SIG-M5 (cell line): Measurements from ENCODE around the gene VRK3.

ENCODE experiments used
- DNase-seq: peaks from one replicate; lab custom pipeline; 2025; lab: John Stamatoyannopoulos, UW

VRK3 gene

GRCh38 chr19:49930483-49931011, 94.6 kb downstream of the VRK3 start:
- no peak for DNase-seq

GRCh38 chr19:49929611-49930482, 95.3 kb downstream of the VRK3 start:
- DNase-seq: peak; percentile 61

- no peak for DNase-seq
Measured at GRCh38 chr19:49929121-49929610, 96.0 kb downstream of the VRK3 start, which contains the start of the genes ATF5 and NUP62. Gene ATF5, plus strand, starts transcription at chr19:49929205. Its CDS starts 1,646 bp downstream, at chr19:49930851. Gene NUP62, minus strand, starts transcription at chr19:49929504. Its CDS starts 19,697 bp downstream, at chr19:49909807.

- DNase-seq: no peak
Measured at GRCh38 chr19:49927526-49928264, 97.5 kb downstream of the VRK3 start.

- DNase-seq: no peak
Measured at GRCh38 chr19:49926515-49926914, 98.7 kb downstream of the VRK3 start.
